H1 (cell line): ENCODE results near the gene EXOG. TPM values are rescaled to one million over a fixed set of nuclear protein-coding genes. Genes with fewer than 3 reads are reported as not detected.

Experiments used
- CTCF ChIA-PET: fragments of 300-600 bp; sonication (Branson Sonifier 250); formaldehyde crosslinking; loops from one replicate; lab custom pipeline; 2021; ENCODE audit not compliant: partially characterized antibody; lab: Charles Lee
- POLR2A ChIA-PET: fragments of 300-600 bp; sonication (Branson Sonifier 250); formaldehyde crosslinking; loops from one replicate; lab custom pipeline; 2021; ENCODE audit warnings: inconsistent platforms; ENCODE audit not compliant: partially characterized antibody; lab: Charles Lee
- DNase-seq, 2 experiments: peaks; one replicate each; pipeline versions ENCODE4 v3.0.0 to v3.0.0-alpha.2; 2010 to 2022; ENCODE audit warnings: low spot score in 2 of 2, low read depth in 1 of 2, mixed read lengths in 1 of 2
- FAIRE-seq: peaks from 2 replicates; lab custom pipeline; 2011; peaks lifted over from hg19 to GRCh38; lab: Jason Lieb, UNC
- H2AFZ ChIP-seq: 2 replicates; pipeline ENCODE4 v1.8.1; 2012; ENCODE audit warnings: low read length, inconsistent platforms
- H2AK5ac ChIP-seq: 2 replicates; pipeline ENCODE4 v1.6.1; 2013; ENCODE audit warnings: low read depth, low read length
- H2BK120ac ChIP-seq: replicated peaks from 2 replicates; pipeline ENCODE3; 2013; ENCODE audit warnings: low read depth, low read length, inconsistent platforms
- H2BK12ac ChIP-seq: 2 replicates; pipeline ENCODE4 v1.6.1; 2013; ENCODE audit warnings: low read depth, low read length
- H2BK15ac ChIP-seq: 2 replicates; pipeline ENCODE4 v1.6.1; 2013; ENCODE audit warnings: low read length
- H2BK20ac ChIP-seq: 2 replicates; pipeline ENCODE4 v1.6.1; 2013; ENCODE audit warnings: low read length
- H2BK5ac ChIP-seq: 2 replicates; pipeline ENCODE4 v1.6.1; 2013; ENCODE audit warnings: low read depth, low read length
- H3K14ac ChIP-seq: 2 replicates; pipeline ENCODE4 v1.6.1; 2013; ENCODE audit warnings: inconsistent platforms; ENCODE audit not compliant: insufficient read length
- H3K18ac ChIP-seq: 2 replicates; pipeline ENCODE4 v1.6.1; 2013; ENCODE audit warnings: low read length; ENCODE audit errors: extremely low read depth
- H3K23ac ChIP-seq: 2 replicates; pipeline ENCODE4 v1.6.1; 2013; ENCODE audit warnings: inconsistent platforms; ENCODE audit not compliant: insufficient read length
- H3K23me2 ChIP-seq: 2 replicates; pipeline ENCODE4 v1.6.1; 2013; ENCODE audit warnings: low read depth, low read length
- H3K27ac ChIP-seq: 2 replicates; pipeline ENCODE4 v1.6.1; 2011; ENCODE audit warnings: low read depth, low read length, inconsistent platforms
- H3K27me3 ChIP-seq, 4 experiments: replicated peaks in 1 of 4; 1 replicate in 1 of 4; 2 replicates in 3 of 4; pipeline versions ENCODE4 v1.6.1 to v1.8.1; 2011 to 2013; ENCODE audit warnings: low read length in 3 of 4, mild to moderate bottlenecking in 3 of 4, inconsistent platforms in 2 of 4, mixed read lengths in 2 of 4, moderate library complexity in 1 of 4; ENCODE audit not compliant: control insufficient read depth in 3 of 4, insufficient read depth in 3 of 4; ENCODE audit errors: extremely low read depth in 1 of 4
- H3K36me3 ChIP-seq, 4 experiments: 2 replicates each; pipeline versions ENCODE4 v1.6.1 to v1.8.1; 2011 to 2013; ENCODE audit warnings: mild to moderate bottlenecking in 4 of 4, low read length in 3 of 4, moderate library complexity in 2 of 4, control low read depth in 1 of 4, inconsistent platforms in 1 of 4; ENCODE audit not compliant: insufficient read depth in 4 of 4, control insufficient read depth in 2 of 4
- H3K4ac ChIP-seq: replicated peaks from 2 replicates; pipeline ENCODE3; 2013; ENCODE audit warnings: low read length, low read depth, mixed read lengths, inconsistent platforms; ENCODE audit not compliant: insufficient read length
- H3K4me1 ChIP-seq, 4 experiments: replicated peaks in 1 of 4; 1 replicate in 1 of 4; 2 replicates in 3 of 4; pipeline versions ENCODE4 v1.6.1 to v1.8.1; 2011 to 2013; ENCODE audit warnings: low read length in 3 of 4, inconsistent platforms in 2 of 4, mixed read lengths in 1 of 4; ENCODE audit not compliant: insufficient read depth in 4 of 4, control insufficient read depth in 3 of 4
- H3K4me2 ChIP-seq, 2 experiments: 2 replicates each; pipeline versions ENCODE4 v1.6.1 to v1.8.1; 2011 to 2013; ENCODE audit warnings: low read depth in 2 of 2, low read length in 2 of 2, control low read depth in 1 of 2, inconsistent platforms in 1 of 2, mild to moderate bottlenecking in 1 of 2; ENCODE audit not compliant: insufficient read depth in 1 of 2
- H3K4me3 ChIP-seq, 4 experiments: fragments of 200-600, 300-600 bp in 1 of 4; sonication (generic), shearing (Covaris generic), sonication (Bioruptor Twin) in 1 of 4; 2 replicates each; pipeline versions ENCODE4 v1.5.1 to v1.8.1; 2011 to 2016; ENCODE audit warnings: low read length in 4 of 4, low read depth in 3 of 4, control low read depth in 2 of 4, inconsistent platforms in 2 of 4, mild to moderate bottlenecking in 2 of 4, mixed read lengths in 1 of 4, moderate library complexity in 1 of 4; ENCODE audit not compliant: insufficient read depth in 2 of 4; ENCODE audit errors: extremely low read depth in 1 of 4
- H3K56ac ChIP-seq: replicated peaks from 2 replicates; pipeline ENCODE3; 2013; ENCODE audit warnings: low read depth, mild to moderate bottlenecking, mixed read lengths, low read length, inconsistent platforms; ENCODE audit not compliant: insufficient read length
- H3K79me1 ChIP-seq: 2 replicates; pipeline ENCODE4 v1.6.1; 2013; ENCODE audit warnings: low read depth, low read length, control low read depth
- H3K79me2 ChIP-seq, 2 experiments: 2 replicates each; pipeline versions ENCODE4 v1.6.1 to v1.8.1; 2012 to 2013; ENCODE audit warnings: low read length in 2 of 2, mild to moderate bottlenecking in 2 of 2, inconsistent platforms in 1 of 2; ENCODE audit not compliant: insufficient read depth in 2 of 2, control insufficient read depth in 1 of 2
- H3K9ac ChIP-seq, 4 experiments: replicated peaks in 1 of 4; 1 replicate in 1 of 4; 2 replicates in 3 of 4; pipeline versions ENCODE4 v1.6.1 to v1.8.1; 2011 to 2013; ENCODE audit warnings: low read depth in 3 of 4, low read length in 3 of 4, control low read depth in 2 of 4, mild to moderate bottlenecking in 2 of 4, moderate library complexity in 2 of 4, inconsistent platforms in 1 of 4; ENCODE audit errors: extremely low read depth in 1 of 4
- H3K9me3 ChIP-seq, 2 experiments: 2 replicates each; pipeline versions ENCODE4 v1.6.1 to v1.8.1; 2012 to 2013; ENCODE audit warnings: mild to moderate bottlenecking in 2 of 2, moderate library complexity in 2 of 2, control low read depth in 1 of 2, inconsistent platforms in 1 of 2, low read depth in 1 of 2, low read length in 1 of 2, mixed read lengths in 1 of 2; ENCODE audit not compliant: insufficient read depth in 2 of 2
- H4K20me1 ChIP-seq, 2 experiments: replicated peaks in 1 of 2; 2 replicates each; pipeline versions ENCODE3 to v1.8.1; 2011 to 2013; ENCODE audit warnings: inconsistent platforms in 2 of 2, low read length in 2 of 2, mild to moderate bottlenecking in 1 of 2; ENCODE audit not compliant: insufficient read depth in 2 of 2, control insufficient read depth in 1 of 2
- H4K5ac ChIP-seq: 2 replicates; pipeline ENCODE4 v1.6.1; 2013; ENCODE audit warnings: low read length, low read depth, mixed read lengths, inconsistent platforms; ENCODE audit not compliant: insufficient read length
- H4K8ac ChIP-seq: 2 replicates; pipeline ENCODE4 v1.8.0; 2013; ENCODE audit warnings: mild to moderate bottlenecking, moderate library complexity, low read length, inconsistent platforms; ENCODE audit not compliant: insufficient read depth; ENCODE audit errors: extremely low read depth
- H4K91ac ChIP-seq: replicated peaks from 2 replicates; pipeline ENCODE3; 2013; ENCODE audit warnings: low read length, mixed read lengths, inconsistent platforms; ENCODE audit not compliant: insufficient read length
- BACH1 ChIP-seq: IDR thresholded peaks from 2 replicates; pipeline ENCODE4 v1.6.1; 2012; ENCODE audit warnings: low read length, improper control_type of control experiment
- BRCA1 ChIP-seq: IDR thresholded peaks from 2 replicates; pipeline ENCODE4 v1.6.1; 2012; ENCODE audit warnings: low read depth, low read length, improper control_type of control experiment
- CEBPB ChIP-seq: IDR thresholded peaks from 2 replicates; pipeline ENCODE4 v1.6.1; 2012; ENCODE audit warnings: low read depth, low read length
- EGR1 ChIP-seq: IDR thresholded peaks from 2 replicates; pipeline ENCODE4 v1.6.1; 2011; ENCODE audit warnings: low read depth, low read length, borderline replicate concordance
- JUN ChIP-seq: IDR thresholded peaks from 2 replicates; pipeline ENCODE4 v1.6.1; 2011; ENCODE audit warnings: low read depth, mild to moderate bottlenecking, improper control_type of control experiment, low read length
- MAX ChIP-seq: IDR thresholded peaks from 2 replicates; pipeline ENCODE4 v1.6.1; 2012; ENCODE audit warnings: inconsistent platforms
- PHF8 ChIP-seq: fragments of 200-600 bp; sonication (generic); conservative IDR thresholded peaks from 2 replicates; pipeline ENCODE4 v1.7.1; 2012; ENCODE audit warnings: low read depth, mild to moderate bottlenecking, inconsistent platforms, low read length, moderate library complexity
- POLR2A ChIP-seq, 2 experiments: IDR thresholded peaks; 1 replicate in 1 of 2; 2 replicates in 1 of 2; pipeline ENCODE4 v1.6.1; 2011; ENCODE audit warnings: low read depth in 2 of 2, low read length in 2 of 2, mild to moderate bottlenecking in 2 of 2; ENCODE audit errors: control extremely low read depth in 1 of 2
- POU5F1 ChIP-seq: IDR thresholded peaks from 2 replicates; pipeline ENCODE4 v1.6.1; 2011; ENCODE audit warnings: low read depth, mild to moderate bottlenecking, low read length, moderate library complexity
- RBBP5 ChIP-seq: IDR thresholded peaks from 2 replicates; pipeline ENCODE4 v1.7.1; 2012; ENCODE audit warnings: low read depth, mild to moderate bottlenecking, inconsistent platforms, low read length, moderate library complexity, borderline replicate concordance
- SAP30 ChIP-seq: fragments of 300-600 bp; sonication (generic); IDR thresholded peaks from 2 replicates; pipeline ENCODE4 v1.7.1; 2012; ENCODE audit warnings: low read length, moderate library complexity, mild to moderate bottlenecking, inconsistent platforms; ENCODE audit not compliant: insufficient read depth, insufficient replicate concordance
- SIX5 ChIP-seq: IDR thresholded peaks from 2 replicates; pipeline ENCODE4 v1.6.1; 2011; ENCODE audit warnings: mild to moderate bottlenecking, low read depth, low read length
- SUZ12 ChIP-seq: fragments of 200-600 bp; sonication (generic); IDR thresholded peaks from 2 replicates; pipeline ENCODE4 v1.6.1; 2012; ENCODE audit warnings: mild to moderate bottlenecking, inconsistent platforms, low read length, moderate library complexity, mixed read lengths
- TCF12 ChIP-seq: IDR thresholded peaks from 2 replicates; pipeline ENCODE4 v1.6.1; 2011; ENCODE audit warnings: low read depth, mild to moderate bottlenecking, low read length
- ZNF274 ChIP-seq: IDR thresholded peaks from 2 replicates; pipeline ENCODE4 v1.7.0; 2012; ENCODE audit warnings: low read length, borderline replicate concordance; ENCODE audit errors: extremely low read depth
- WGBS, 2 experiments: shearing (Covaris generic) in 1 of 2; methylation state at CpG; one replicate each; pipeline versions ENCODE4 v1.1.6 to v1.1.7; 2013 to 2015; ENCODE audit warnings: low lambda C conversion rate in 2 of 2, mixed read lengths in 2 of 2, inconsistent platforms in 1 of 2, low coverage in 1 of 2, missing lambda C conversion rate in 1 of 2; ENCODE audit not compliant: insufficient replicate concordance in 2 of 2, insufficient coverage in 1 of 2, insufficient read length in 1 of 2; ENCODE audit errors: extremely low coverage in 1 of 2, missing lambda C conversion rate in 1 of 2; 5-methylcytosine and 5-hydroxymethylcytosine counted together
- polyA plus RNA-seq, 7 experiments: library from polyadenylated mRNA; depleted of rRNA in 3 of 7; stranded (reverse) in 5 of 7; unstranded in 2 of 7; fragments of >200 nt in 5 of 7; fragments of 200-250 nt in 2 of 7; gene quantifications; 1 replicate in 5 of 7; 2 replicates in 1 of 7; 4 replicates in 1 of 7; pipeline versions ENCODE4 v1.2.1 to v1.2.3, GENCODE V29; 2011 to 2013; ENCODE audit warnings: missing spikeins in 2 of 7, mixed read lengths in 2 of 7
- total RNA-seq: library from RNA; stranded (reverse); fragmentation: NEBNext Ultra II Directional; extraction: Animal tissue kit (Norgen Biotek cat#: 25700); gene quantifications from 2 replicates; pipeline ENCODE4 v1.2.1, GENCODE V29; 2021

The EXOG gene
- total and polyA plus RNA-seq, 2 of the 8 experiments (the other 6 are each of a cell fraction or from before 2014, with no cell fraction given) = 7.2 to 12.9 TPM

- no peak overlapping the region for H3K14ac ChIP-seq
- no peak overlapping the region for H3K4me3 ChIP-seq
- H3K79me1 ChIP-seq = no peaks in the 10 kb centered on the region
- H3K23ac ChIP-seq = no peak overlapping the region
- H4K91ac ChIP-seq = no peak overlapping the region
- FAIRE-seq (no peak), DNase-seq (no peak)
- peaks cover 0 to 2% of the 10 kb centered on the region in 2 experiments for H4K20me1 ChIP-seq
- no peak overlapping the region for H3K18ac ChIP-seq
- H3K9ac ChIP-seq = no peak overlapping the region
- H2BK20ac ChIP-seq = no peak overlapping the region
- no peak overlapping the region for H3K56ac ChIP-seq
- H2BK5ac ChIP-seq = 0 out of 2 replicates have a peak overlapping the region, but pooled peaks have one; percentile 18
- no peak overlapping the region for H2AK5ac ChIP-seq
- ChIA-PET CTCF (interaction anchor here (1.0 to 5.3 kb wide), 11 partner anchors 13 to 545 kb away, joined by 3 to 16 read pairs (median 4); partner anchors contain the start of gene EXOG), POLR2A (interaction anchor here (0.7 kb wide), 1 partner anchor 23 kb away, joined by 3 read pairs; no protein-coding TSS in a partner anchor)
- H2AFZ ChIP-seq = no peak overlapping the region
- H3K79me2 ChIP-seq = no peaks in the 10 kb centered on the region
- H3K4me1 ChIP-seq = peaks cover 0 to 5% (median 1%) of the 10 kb centered on the region in 4 experiments; a peak in 1 of 7 replicates
- H3K9me3 ChIP-seq = no peaks in the 10 kb centered on the region
- no peaks in the 10 kb centered on the region for H3K36me3 ChIP-seq
- H4K8ac ChIP-seq = no peak overlapping the region
- H3K27ac ChIP-seq = no peak overlapping the region
- H4K5ac ChIP-seq = no peak overlapping the region
- no peak overlapping the region for H2BK12ac ChIP-seq
- no peak overlapping the region for H2BK120ac ChIP-seq
- no peaks in the 10 kb centered on the region for H3K23me2 ChIP-seq
- H2BK15ac ChIP-seq = no peak overlapping the region
- 90% methylated on average over 1 of the region's 1 CpG; no CpG with 5 or more reads in 1 of the 2 experiments for whole genome bisulfite sequencing, 2 experiments
- H3K4ac ChIP-seq = no peak overlapping the region
- H3K27me3 ChIP-seq = no peaks in the 10 kb centered on the region
- H3K4me2 ChIP-seq = no peak overlapping the region
- no peak for TF ChIP-seq ZNF274
- no peak for TF ChIP-seq JUN
- no peak for TF ChIP-seq PHF8
- no peak for TF ChIP-seq BACH1
- TF ChIP-seq EGR1 = no peak
- TF ChIP-seq POLR2A (IDR thresholded peaks at IDR 0.05; ENCODE audit: control extremely low read depth in 1 of 2, low read depth in 2 of 2, low read length in 2 of 2) = no peak
- TF ChIP-seq BRCA1 = no peak
- no peak for TF ChIP-seq MAX
- no peak for TF ChIP-seq CEBPB
- no peak for TF ChIP-seq SIX5
- no peak for TF ChIP-seq SAP30
- no peak for TF ChIP-seq SUZ12
- TF ChIP-seq POU5F1 = no peak
- no peak for TF ChIP-seq RBBP5
- TF ChIP-seq TCF12 = no peak
Observed at GRCh38 chr3:38545550-38545949, 49.4 kb downstream of the EXOG start.
